ENCODE results near the gene ELOVL5.
"Not testable (repeated sequence)": the region's sequence is repeated elsewhere in the genome, so short reads cannot be mapped to it uniquely, and the experiment has no call there.

The ELOVL5 gene

DNA sequence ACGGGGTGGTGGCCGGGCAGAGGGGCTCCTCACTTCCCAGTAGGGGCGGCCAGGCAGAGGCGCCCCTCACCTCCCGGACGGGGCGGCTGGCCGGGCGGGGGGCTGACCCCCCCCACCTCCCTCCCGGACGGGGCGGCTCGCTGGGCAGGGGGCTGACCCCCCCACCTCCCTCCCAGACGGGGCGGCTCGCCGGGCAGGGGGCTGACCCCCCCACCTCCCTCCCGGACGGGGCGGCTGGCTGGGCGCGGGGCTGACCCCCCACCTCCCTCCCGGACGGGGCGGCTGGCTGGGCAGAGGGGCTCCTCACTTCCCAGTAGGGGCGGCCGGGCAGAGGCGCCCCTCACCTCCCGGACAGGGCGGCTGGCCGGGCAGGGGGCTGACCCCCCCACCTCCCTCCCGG is 43.8 kb downstream of the ELOVL5 start:
- not testable (repeated sequence) for DNase-seq (ENCODE audit: low spot score)

DNA sequence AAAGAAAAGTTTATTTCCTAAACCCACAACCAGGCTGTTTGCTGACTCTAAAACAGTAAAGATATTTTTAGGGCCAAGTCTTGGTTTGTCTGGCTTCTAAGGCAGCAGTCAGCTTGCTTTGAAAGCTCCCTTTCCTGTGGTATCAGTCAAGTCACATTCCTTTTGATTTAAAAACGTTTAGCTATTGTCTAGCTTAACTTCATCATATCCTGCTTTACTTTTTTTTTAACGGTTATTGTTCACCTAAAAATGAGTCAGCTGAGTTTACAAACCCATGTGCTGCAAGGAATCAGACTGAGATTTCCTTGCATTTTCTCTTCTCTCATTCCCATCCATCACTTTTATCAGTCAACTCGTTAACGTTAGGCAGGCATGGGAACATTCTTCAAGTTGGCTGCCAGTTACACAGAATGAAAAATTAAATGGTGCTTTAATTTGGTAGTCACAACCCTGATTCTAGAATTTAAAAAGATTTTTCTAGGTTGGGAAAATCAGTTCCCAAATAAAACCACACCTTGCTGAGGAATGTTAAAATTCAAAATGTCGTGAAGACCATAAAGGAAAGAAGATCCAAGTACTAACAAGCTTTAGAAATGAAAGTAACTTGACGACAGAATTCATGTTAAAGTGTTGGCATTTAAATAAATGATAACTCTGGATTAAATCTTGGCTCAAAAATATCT is 45.9 kb downstream of the ELOVL5 start:
- DNase-seq (ENCODE audit: low spot score): peak; percentile 65

DNA sequence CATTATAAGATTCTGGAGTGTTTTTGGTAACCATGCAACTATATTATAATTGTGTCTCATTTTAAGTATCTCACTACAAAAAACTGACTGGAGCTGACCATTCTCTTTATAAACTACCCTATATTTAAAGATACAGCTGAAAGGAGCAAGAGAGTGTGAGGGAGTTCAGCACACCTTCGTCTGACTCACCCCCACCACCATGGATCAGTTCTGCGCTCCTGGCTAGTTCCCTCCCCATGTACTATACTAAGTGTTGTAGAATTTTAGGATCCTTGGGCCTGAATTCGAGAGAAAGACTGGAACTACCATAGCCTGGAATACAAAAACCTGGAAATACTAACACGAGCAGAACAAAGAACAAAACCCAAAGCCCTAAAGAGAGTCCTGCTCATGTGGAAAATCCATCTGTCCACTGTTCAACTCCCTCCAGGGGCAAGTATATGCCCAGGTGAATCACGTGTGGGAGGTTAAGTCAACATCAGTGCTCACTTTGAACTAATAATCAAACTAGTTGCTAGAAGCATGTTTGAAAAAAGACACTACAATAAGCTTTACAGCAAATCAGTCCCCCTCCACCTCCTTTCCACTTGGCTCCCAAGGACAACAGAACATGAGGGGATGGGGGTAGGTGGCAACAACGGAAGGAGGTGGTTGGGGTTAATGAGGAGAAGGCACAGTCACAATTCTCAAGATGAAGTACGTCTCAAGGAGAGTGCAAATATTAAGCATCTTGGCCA is 46.8 kb downstream of the ELOVL5 start:
- no peak for DNase-seq (ENCODE audit: low spot score)

DNA sequence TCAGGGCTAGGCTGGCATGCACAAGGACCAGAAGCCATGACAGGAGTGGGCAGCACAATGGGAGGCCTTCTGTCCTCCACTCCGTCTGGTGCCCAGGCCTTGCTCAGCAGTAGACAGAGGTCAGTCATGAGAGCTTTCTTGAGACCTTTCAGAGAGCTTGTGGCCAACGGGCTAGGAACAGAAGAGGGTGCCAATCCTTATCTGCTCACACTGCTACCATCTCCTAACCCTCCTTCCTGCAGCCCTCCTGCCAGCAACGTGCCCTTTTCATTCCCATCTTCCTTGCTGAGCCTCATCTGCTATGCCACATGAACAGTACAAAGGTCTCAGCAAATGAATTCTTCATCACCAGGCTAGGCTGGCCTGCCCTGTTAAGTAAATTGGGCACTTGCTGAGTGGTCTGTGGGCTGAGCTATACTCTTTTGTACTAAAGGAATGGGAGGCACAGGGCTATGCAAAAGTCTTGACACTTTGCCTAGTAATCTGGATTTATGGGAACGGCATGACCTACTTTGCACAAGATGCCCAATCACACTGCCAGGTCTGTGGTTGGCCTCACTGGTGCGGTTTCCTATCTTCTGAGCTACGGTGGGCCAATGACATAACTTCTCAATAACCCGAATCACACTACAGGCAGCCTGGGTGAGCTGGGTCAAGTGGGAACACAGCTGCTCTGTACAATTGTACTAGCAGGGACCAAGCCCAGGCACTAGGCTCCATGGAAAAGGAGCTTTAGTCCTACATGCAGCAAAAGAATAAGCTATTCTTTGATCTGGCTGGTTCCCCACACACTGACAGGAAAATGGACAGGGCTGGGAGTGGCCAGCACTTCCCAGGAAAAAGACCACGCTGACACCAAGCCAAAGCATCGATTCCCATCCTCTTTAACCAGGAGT is 47.8 kb downstream of the ELOVL5 start:
- DNase-seq (ENCODE audit: low spot score): peak; percentile 35

DNA sequence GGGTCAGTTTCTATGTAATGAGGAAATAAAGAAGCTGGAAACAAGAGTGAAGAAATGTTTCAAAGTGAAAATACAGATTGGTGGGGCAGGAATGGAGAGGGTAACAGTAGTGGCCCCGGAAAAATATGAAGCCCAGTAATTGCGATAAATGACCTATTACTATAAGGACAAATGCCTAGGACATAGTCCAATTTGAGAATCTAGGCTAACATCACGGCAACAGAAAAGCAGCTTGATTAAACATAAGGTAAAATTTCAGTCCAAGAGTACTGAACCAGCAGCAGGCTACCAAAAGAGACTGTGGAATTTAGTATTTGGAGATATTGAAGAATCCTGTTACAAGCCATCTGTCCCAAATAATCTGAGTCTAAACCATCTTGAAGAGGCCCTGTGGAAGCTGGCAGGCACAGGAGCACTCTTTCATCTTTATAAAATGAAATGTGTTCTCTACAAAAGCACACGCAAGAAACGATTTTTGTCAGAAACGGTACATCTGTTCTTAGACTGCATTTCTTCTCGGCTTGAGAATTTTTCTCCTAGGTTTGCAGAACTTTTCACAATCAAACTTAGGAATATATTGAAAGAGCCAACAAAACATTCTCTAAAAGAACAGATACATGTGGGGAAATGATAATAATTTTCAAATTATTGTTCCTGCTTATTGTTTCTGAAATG is 49.3 kb downstream of the ELOVL5 start:
- no peak for DNase-seq (ENCODE audit: low spot score)

DNA sequence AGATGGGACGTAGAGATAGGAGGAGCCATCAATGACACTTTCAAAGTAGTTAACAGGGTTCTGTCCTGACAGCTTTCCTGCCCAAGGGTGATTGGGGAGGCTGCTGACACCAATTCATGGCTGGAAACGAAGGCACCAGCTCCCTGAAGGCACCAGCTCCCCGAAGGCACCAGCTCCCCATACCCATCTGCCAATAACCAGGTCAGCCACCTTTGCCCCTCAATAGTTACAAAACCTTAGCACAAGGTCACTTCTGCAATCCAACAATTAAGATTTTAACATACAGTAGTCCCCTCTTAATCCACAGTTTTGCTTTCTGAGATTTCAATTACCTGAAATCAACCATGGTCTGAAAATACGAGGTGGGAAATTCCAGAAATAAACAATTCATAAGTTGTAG is 51.7 kb downstream of the ELOVL5 start:
- no peak for DNase-seq (ENCODE audit: low spot score)

DNA sequence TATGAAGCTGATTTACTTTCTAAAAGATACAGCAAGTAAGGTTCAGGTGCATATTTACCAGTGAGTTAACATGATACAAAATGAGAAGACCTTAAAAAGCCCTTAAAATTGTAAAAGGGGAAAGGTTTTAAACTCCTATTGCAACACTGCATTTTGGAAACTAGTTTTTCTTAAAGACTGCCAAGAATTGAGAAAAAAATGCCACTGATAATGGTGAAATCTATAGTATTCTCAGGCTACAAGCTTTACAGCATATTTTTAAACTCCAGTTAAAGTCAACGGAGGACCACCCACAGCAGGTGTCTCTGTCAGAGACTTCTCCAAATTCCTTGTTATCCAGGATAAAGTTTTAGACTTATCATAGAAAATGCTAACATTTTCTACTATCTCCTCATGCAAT is 53.6 kb downstream of the ELOVL5 start:
- DNase-seq (ENCODE audit: low spot score): no peak

DNA sequence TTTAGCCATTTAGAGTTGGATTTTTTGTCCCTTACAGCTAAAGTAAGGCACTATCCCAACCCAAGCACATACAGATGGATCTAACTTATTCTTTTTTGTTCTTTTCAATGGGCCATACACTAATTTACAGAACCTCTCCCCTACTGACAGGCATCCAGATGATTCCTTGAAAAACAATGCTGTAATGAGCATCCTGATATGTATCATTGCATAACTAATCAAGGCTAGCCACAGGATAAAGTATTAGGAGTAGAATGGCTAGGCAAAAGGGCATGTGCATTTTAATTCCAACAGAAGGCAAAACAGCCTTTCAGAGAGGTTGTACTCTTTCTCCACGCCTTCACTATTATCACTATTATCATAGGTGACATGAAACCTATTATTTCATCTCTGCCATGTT is 54.1 kb downstream of the ELOVL5 start:
- DNase-seq (ENCODE audit: low spot score): peak; percentile 29

DNA sequence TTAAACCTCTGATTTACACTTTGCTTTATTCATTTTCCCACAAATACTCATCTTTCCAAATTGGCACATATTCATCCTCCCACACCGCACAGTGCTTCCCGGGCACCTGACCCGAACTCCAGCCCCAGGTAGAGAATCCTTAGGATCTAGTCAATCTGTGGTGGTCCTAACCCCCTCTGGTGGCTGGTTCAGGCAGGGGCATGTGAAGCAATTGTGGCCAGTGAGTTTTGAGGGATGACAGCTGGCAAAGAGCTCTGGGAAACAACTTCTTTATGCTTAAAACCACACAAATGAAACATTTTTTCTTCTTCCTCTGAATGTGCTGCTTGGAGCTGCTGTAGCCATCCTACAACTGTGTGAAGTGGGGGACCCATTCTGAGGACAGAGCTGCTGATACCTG is 54.7 kb downstream of the ELOVL5 start:
- DNase-seq (ENCODE audit: low spot score): peak; percentile 23

DNA sequence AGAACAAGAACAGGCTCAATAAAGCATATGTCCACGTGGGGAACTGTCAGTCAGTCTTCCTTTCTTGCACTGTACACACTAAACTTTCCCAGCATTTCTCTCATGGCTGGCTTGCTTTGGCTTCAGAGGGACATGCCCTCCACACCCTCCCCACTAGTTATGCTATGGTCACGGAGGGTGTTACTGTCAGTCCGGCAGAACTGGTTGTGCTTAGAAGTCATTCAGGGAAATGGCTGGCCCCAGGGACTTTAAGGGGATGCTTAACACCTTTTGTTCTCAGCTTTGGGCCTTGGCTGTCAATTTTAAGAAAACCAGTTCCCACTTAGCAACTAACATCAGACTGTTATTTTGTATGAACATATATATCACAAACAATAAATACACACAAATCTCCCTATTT is 55.1 kb downstream of the ELOVL5 start:
- DNase-seq (ENCODE audit: low spot score): no peak

DNA sequence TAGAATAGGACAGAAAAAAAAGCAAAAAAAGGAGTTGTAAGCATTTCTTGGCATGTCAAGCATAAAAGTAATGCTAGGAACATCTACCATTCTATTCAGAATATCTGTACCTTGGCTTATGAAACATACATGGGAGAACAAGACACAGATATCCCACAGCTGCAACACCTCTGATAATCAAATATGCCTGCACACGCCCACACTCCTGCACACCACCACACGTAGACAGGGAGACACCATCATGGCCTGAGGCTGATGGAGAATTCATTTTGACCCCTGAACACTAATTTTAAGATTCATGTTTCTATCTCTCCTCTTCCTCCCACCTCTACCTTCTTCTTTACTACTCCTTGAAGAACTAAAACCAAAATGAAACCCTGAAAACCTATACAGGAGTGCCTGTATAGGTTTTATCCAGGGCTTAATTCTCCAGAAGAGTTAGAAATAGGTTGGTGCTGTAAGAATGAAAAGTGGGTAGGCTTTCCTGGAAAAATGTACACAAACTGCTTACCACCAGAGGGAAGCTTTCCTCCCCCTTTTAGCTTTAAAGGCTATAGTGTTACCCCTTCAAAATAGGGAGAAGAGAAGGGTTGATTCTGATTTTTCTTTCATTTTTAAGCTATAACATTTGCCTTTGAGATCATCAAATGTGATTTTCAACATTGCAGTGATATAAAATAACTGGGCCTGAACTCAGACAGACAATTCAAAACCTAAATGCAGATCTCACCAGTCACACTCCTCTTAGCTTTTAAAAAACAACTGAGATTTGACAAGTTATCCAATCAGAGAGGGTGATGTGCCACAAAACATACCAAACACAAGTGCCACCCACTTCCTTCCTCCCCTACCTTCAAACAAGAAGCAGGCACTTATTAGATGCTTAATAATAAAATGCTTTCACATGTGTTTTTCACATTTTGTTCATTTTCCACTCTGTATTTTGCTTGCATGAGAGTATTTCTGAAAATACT is 57.9 kb downstream of the ELOVL5 start:
- DNase-seq (ENCODE audit: low spot score): no peak

DNA sequence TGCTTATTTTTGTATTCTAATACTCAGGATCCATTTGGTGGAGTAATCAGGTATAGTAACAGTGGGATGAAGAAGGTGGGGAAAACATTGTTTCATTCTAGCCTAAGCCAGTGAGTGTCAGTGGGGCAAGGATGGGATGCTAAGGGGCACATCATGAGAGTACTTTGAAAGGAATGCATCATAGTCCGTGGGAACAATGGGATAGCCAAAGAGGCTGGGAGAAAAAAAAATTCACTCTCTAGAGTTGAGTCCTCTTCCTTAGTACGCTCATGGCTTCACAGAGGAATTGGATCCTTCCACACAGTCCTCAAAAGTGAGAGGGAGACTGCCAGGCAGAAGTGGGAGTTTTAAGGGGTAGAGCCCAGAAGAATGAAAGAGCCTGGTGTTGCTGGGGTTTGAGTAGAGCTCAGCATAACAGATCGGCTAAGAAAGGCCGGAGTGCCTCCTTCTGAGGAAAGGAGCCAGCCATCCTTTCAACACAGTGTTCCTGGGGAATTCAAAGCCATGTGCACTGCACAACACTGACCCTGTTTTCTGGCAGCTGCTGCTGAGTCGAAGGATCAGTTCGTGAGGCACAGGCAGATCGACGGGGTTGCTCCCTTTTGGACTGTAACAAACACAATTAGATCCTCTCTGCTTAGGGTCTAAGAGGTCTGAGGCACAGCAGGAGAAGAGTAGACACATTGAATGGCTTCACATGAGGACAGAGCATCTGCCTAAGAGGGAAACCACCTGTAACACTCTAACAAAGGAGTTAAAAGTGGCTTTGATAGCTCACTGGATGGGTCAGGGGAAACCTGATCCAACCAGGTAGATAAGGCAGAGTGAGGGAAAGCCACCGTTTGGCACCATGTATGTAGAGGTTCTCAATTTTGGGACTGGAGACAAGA is 61.2 kb downstream of the ELOVL5 start:
- no peak for DNase-seq (ENCODE audit: low spot score)

DNA sequence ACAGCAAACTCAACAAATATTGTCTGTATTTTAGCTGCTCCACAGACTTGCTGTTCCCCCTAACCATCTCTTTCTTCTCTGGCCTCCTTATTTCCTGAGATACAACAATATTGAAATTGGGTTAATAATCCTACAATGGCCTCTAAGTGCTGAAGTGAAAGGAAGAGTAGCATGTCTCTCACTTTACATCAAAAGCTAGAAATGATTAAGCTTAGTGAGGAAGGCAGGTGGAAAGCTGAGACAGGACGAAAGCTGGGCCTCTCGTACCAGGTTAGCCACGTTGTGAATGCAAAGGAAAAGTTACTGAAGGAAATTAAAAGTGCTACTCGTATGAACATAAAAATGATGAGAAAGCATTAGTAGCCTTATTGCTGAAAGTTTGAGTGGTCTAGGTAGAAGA is 63.8 kb downstream of the ELOVL5 start:
- no peak for DNase-seq (ENCODE audit: low spot score)

DNA sequence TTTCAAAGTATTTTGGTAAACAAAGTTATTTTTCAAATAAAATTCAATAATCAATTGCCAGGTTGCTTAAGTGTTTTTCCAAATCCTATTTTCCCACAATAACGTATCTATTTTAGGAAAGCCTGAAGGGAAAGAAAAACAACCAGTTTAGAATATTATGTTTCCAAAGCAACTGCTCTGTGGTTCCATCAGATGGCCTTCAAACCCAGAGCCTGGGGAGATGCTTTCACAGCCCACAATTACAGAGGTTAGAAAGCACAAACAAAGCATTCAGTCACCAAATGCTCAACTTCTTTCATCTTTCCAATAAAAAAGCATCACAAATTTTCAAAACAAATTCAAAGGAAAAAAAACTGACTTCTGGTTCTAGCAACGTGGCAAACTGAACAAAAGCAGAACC is 66.0 kb downstream of the ELOVL5 start:
- DNase-seq (ENCODE audit: low spot score): peak; percentile 39

DNA sequence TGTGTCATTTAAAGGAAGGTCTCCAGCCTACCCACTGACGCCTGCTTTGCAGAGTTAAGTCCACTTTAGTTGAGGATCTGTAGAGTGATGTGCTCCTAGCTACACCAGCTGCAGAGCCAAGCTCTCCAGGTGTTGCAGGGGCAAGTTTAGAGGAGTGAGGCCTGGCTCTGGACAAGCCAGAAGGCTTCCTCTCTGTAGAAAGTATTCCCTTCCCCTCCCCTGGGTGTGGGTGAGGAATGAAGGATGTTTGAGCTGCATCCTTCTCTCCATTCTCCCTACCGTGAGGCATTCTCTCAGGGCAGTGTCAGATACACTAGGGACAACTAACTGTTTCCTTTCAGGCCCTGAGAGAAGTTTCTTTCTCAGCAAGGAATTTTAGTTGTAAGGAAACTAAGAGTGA is 66.5 kb downstream of the ELOVL5 start:
- DNase-seq (ENCODE audit: low spot score): peak; percentile 25

DNA sequence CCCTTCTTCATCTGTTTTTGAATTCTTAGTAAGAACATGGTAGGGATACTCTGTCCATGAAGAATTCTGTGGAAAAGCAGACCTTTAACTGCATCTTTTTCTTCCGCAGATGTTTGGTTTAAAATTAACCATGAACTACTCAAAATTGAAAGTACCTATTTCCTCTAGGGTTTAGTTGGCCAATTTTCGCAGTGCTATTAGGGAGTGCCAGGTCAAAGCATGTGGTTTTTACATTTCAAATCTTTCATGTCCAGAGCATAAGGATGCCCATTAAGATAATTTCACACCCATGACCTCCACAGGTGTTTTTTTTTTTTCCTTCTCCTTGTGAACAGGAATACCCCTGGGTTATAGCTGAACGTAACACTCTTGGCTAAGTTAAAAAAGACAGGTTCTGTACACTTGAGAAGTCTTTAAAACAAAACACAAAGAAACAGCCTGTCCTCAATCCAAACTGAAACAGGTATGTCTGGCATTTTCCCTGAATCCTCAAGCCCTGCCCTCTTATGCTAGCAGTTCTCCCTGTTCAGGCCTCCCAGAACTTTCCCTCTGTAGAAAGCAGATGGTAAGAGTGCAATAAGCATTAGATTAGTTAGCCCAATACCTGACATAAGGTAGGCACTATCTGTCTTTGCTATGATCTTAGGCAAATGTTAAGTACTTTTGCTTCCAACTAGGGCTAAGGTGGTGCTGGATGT is 67.1 kb downstream of the ELOVL5 start:
- DNase-seq (ENCODE audit: low spot score): no peak

DNA sequence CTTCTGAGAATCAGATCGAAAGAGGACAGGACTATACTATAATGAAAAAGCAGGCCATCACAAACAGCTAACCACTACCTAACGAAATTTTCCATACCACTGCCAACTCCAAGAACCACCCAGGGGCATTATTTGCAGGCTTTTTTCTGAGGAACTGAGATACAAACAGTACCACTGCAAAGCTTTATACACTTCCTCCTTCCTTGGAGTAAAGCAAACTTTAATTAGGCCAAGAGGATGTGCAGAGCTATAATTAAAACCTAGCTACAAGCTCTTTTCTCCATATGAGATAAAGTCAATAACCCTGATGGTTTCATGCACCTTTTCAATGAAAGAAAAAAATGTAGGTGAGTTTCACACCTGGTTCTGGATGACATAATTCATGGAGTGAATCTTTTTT is 68.5 kb downstream of the ELOVL5 start:
- DNase-seq (ENCODE audit: low spot score): no peak

DNA sequence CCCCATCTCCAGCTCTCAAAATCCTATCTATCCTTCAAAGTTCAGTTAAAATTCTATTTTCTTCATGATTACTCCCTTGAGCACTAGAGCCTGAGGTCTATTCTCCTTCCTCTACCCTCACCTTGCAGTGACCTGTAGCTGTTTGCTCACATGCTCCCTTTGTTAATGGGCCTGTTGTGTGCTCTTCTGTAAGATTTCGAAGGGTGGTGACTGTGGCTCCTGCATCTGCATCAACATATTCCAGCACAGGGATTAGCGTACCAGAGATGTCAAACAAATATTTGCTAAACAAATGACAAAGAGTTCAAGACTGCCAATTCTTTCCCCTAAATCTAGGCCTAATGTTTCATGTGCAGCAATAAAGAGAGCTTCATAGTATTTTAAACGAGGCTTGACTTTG is 69.5 kb downstream of the ELOVL5 start:
- DNase-seq (ENCODE audit: low spot score): no peak

DNA sequence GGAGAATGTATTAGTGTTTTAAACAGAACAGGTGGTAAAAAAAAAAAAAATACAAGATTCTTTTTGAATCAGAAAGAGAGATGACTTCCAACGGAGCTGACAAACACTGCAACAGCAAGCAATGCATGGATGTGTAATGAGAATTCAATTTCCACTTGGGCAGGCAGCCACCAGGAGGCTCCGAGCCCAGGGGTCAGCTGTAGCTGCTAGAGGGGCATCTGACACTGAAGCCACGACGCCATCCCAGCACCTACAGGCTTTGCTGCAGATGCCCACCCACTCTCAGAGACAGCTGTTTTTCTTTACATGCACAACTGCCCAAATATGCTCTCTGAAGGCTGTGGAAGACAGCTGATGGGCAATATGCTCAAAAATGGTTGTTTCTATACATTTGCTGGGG is 75.4 kb downstream of the ELOVL5 start:
- no peak for DNase-seq (ENCODE audit: low spot score)

Data from AG20443 (cell line).